Skeletal muscle tissue (tissue), 4 donors: Measurements from ENCODE around the gene LHX2. TPM values are rescaled to one million over a fixed set of nuclear protein-coding genes. Genes with fewer than 3 reads are reported as not detected.

Experiments
- H3K27ac ChIP-seq: one replicate; pipeline ENCODE4 v1.7.0; 2013; ENCODE audit warnings: mild to moderate bottlenecking, low read depth, low read length, inconsistent platforms
- H3K27me3 ChIP-seq, 3 donors: one replicate each; pipeline ENCODE4 v1.7.0; 2013; ENCODE audit warnings: low read length in 3 of 3; ENCODE audit not compliant: control insufficient read depth in 3 of 3, insufficient read depth in 3 of 3
- H3K36me3 ChIP-seq, 3 donors: one replicate each; pipeline ENCODE4 v1.7.0; 2013; ENCODE audit warnings: low read length in 3 of 3; ENCODE audit not compliant: control insufficient read depth in 3 of 3, insufficient read depth in 3 of 3
- H3K4me1 ChIP-seq, 3 donors: one replicate each; pipeline ENCODE4 v1.7.0; 2013; ENCODE audit warnings: low read length in 3 of 3, mild to moderate bottlenecking in 3 of 3; ENCODE audit not compliant: control insufficient read depth in 3 of 3, insufficient read depth in 3 of 3
- H3K4me3 ChIP-seq, 3 donors: one replicate each; pipeline ENCODE4 v1.7.0; 2013; ENCODE audit warnings: low read length in 3 of 3
- H3K9ac ChIP-seq, 3 donors: one replicate each; pipeline ENCODE4 v1.7.0; 2013; ENCODE audit warnings: low read length in 3 of 3, mild to moderate bottlenecking in 3 of 3, moderate library complexity in 2 of 3, low read depth in 1 of 3
- H3K9me3 ChIP-seq, 3 donors: one replicate each; pipeline ENCODE4 v1.7.0; 2013; ENCODE audit warnings: low read length in 3 of 3; ENCODE audit not compliant: control insufficient read depth in 3 of 3
- total RNA-seq: library from RNA; depleted of rRNA; stranded (reverse); fragments of >200 nt; gene quantifications from one replicate; pipeline ENCODE4 v1.2.3, GENCODE V29; 2014
- donor health status: Osteomylitis.

Gene LHX2
- total RNA-seq, 1 donor from 2014 or later: under 0.01 TPM

- Histone ChIP-seq H3K4me1 (no peaks in the 10 kb centered on the region), H3K36me3 (no peaks in the 10 kb centered on the region), H3K27ac (no peak overlapping the region), H3K4me3 (no peak overlapping the region), H3K9ac (no peak overlapping the region), H3K27me3 (no peaks in the 10 kb centered on the region), H3K9me3 (peaks cover 0 to 8% (median 0%) of the 10 kb centered on the region in 3 donors)
These were observed 40.8 kb downstream of the LHX2 start for GRCh38 chr9:124052401-124052800.

- Histone ChIP-seq H3K9ac (no peak overlapping the region), H3K27ac (no peak overlapping the region), H3K4me3 (no peak overlapping the region), H3K4me1 (no peaks in the 10 kb centered on the region), H3K9me3 (peaks cover 0 to 8% (median 0%) of the 10 kb centered on the region in 3 donors), H3K36me3 (no peaks in the 10 kb centered on the region), H3K27me3 (no peaks in the 10 kb centered on the region)
These were observed 43.1 kb downstream of the LHX2 start for GRCh38 chr9:124054582-124055227.

DNA sequence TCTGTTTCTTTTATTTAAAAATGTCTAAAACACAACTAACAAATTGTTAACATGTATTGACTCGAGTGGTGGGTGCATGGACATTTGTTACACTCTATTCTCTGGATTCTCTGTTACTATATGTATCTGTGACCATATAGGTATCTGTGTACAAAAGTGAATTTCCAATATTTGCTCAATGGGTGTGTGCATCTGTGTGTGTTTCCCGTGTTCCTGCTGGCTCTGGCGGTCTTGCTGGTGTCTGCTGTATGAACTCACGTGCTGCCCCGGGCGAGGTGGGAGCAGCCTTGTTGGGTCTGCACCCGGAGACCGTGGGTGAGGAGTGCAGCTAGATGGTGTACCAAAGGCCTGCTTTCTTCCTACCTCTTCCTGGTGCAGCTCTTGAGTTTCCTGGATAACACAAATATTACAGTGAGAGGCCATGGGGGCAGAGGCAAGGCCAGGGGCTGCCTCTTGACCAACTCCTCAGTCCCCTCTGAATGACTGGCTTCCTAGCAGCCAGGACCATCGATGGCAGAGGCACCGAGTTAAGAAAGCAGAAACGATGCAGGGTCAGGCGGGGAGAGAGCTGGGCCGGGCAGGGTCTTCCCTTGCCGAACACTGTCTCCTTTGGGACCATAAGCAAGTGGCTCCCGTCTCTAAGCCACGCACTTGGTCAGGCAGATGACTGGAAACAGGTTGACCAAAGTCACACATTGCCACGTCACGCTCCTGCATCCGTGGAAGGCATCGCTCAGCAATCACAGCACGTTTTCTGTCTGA is 49.5 kb downstream of the LHX2 start:
- Histone ChIP-seq H3K9me3 (no peaks in the 10 kb centered on the region), H3K4me1 (no peaks in the 10 kb centered on the region), H3K27ac (no peak overlapping the region), H3K4me3 (no peak overlapping the region), H3K27me3 (no peaks in the 10 kb centered on the region), H3K36me3 (no peaks in the 10 kb centered on the region), H3K9ac (no peak overlapping the region)

- Histone ChIP-seq H3K27ac (no peak overlapping the region), H3K27me3 (no peaks in the 10 kb centered on the region), H3K4me1 (no peaks in the 10 kb centered on the region), H3K36me3 (no peaks in the 10 kb centered on the region), H3K9ac (no peak overlapping the region), H3K4me3 (no peak overlapping the region), H3K9me3 (no peaks in the 10 kb centered on the region)
These were observed 50.6 kb downstream of the LHX2 start for GRCh38 chr9:124062172-124062571.

DNA sequence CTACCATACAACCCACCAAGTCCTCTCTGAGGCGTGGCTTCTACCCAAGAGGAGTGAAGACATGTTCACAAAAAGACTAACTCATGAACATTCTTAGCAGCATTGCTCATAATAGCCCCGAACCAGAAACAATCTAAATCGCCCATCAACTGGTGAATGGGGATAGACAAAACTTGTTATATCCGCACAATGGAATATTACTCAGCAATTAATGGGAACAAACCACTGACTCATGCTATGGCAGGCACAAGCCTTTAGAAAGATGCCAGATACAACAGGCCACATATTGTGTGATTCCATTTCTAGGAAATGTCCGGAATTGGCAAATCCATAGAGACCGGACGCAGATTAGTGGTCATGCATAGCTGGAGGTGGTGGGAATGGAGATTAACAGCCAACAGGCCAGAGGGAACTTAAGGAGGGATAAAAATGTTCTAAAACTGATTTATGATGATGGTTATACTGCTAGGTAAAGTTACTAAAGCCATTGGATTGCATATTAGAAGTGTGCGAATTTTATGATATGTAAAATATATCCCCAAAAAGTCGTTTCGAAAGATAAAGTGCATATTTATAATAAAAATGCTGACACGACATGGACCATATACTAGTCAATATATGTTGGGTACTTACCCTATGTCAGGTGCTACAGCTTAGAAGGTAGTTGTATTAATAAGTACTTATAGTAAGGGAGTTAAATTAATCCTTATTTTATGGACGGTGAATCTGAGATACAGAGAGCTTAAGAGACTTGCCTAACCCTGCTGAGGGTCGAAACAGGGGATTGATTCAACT is 55.4 kb downstream of the LHX2 start:
- Histone ChIP-seq H3K27ac (no peak overlapping the region), H3K36me3 (no peaks in the 10 kb centered on the region), H3K9me3 (no peaks in the 10 kb centered on the region), H3K27me3 (peaks cover 0 to 2% (median 0%) of the 10 kb centered on the region in 3 donors), H3K4me1 (no peaks in the 10 kb centered on the region), H3K4me3 (no peak overlapping the region), H3K9ac (no peak overlapping the region)

GRCh38 chr9:124068251-124068650 is 56.7 kb downstream of the LHX2 start:
- no peak overlapping the region for H3K9ac ChIP-seq
- no peaks in the 10 kb centered on the region for H3K4me1 ChIP-seq
- no peaks in the 10 kb centered on the region for H3K36me3 ChIP-seq
- H3K9me3 ChIP-seq: no peaks in the 10 kb centered on the region
- H3K4me3 ChIP-seq: no peak overlapping the region
- no peak overlapping the region for H3K27ac ChIP-seq
- peaks cover 0 to 2% (median 0%) of the 10 kb centered on the region in 3 donors for H3K27me3 ChIP-seq

- H3K36me3 ChIP-seq: no peaks in the 10 kb centered on the region
- no peaks in the 10 kb centered on the region for H3K9me3 ChIP-seq
- H3K27me3 ChIP-seq: peaks cover 0 to 2% (median 0%) of the 10 kb centered on the region in 3 donors
- no peak overlapping the region for H3K27ac ChIP-seq
- no peak overlapping the region for H3K9ac ChIP-seq
- H3K4me1 ChIP-seq: peaks cover 6 to 20% (median 17%) of the 10 kb centered on the region in 3 donors
- H3K4me3 ChIP-seq: no peak overlapping the region
These were observed 63.2 kb downstream of the LHX2 start for GRCh38 chr9:124074746-124075145.

GRCh38 chr9:124075761-124076160 is 64.2 kb downstream of the LHX2 start:
- Histone ChIP-seq H3K9me3 (no peaks in the 10 kb centered on the region), H3K36me3 (no peaks in the 10 kb centered on the region), H3K27me3 (peaks cover 0 to 2% (median 0%) of the 10 kb centered on the region in 3 donors), H3K4me3 (no peak overlapping the region), H3K9ac (no peak overlapping the region), H3K4me1 (peaks cover 6 to 20% (median 17%) of the 10 kb centered on the region in 3 donors), H3K27ac (no peak overlapping the region)

GRCh38 chr9:124077915-124078572 is 66.5 kb downstream of the LHX2 start:
- Histone ChIP-seq H3K9me3 (no peaks in the 10 kb centered on the region), H3K4me1 (peaks cover 6 to 20% (median 17%) of the 10 kb centered on the region in 3 donors), H3K36me3 (no peaks in the 10 kb centered on the region), H3K9ac (no peak overlapping the region), H3K4me3 (no peak overlapping the region), H3K27me3 (peaks cover 0 to 2% (median 0%) of the 10 kb centered on the region in 3 donors), H3K27ac (peak overlapping the region; percentile 85)
